HG03460 (cell line): ENCODE measurements around the gene RGS1.

Experiments used
- ATAC-seq: cut with Tn5 transposase; IDR thresholded peaks from one replicate; pipeline ENCODE4 v1.9.1; 2021; ENCODE audit not compliant: unreplicated experiment

Gene RGS1

DNA sequence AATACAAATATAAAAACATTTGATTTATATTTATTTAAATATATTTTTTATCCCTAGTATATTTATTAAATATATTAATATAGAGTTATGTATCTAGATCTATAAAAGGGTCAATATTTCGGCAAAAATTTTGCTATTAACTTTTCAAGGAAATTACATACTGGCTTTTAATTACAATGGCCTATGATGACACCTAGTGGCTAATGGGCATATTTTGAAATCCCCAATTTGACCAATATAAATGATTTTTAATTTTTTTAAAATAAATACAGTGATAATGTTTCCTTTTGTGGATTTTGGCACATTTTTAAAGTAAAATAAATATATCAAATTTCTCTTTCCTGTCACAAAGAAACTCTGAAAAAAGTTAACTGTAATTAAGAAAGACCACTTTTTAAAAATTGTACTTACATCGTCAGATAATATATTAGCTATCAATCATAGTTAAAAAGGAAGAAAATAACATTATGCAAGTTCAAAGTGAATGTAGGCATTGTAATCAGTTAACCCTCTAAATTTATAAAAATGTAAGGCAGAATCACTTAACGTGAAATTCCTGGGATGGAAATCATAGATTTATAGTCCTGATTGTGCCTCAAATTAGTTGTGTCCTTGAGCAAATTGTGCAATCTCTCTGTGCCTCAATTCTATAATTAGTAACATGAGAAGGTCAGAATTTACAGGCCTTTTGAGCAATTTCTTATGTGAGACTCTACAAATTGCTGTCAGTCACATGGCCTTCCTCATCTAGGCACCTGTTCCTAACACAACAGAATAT is 34.7 kb downstream of the RGS1 start:
- ATAC-seq: no peak

GRCh38 chr1:192615055-192615454 is 39.5 kb downstream of the RGS1 start:
- peak; percentile 74 for ATAC-seq

DNA sequence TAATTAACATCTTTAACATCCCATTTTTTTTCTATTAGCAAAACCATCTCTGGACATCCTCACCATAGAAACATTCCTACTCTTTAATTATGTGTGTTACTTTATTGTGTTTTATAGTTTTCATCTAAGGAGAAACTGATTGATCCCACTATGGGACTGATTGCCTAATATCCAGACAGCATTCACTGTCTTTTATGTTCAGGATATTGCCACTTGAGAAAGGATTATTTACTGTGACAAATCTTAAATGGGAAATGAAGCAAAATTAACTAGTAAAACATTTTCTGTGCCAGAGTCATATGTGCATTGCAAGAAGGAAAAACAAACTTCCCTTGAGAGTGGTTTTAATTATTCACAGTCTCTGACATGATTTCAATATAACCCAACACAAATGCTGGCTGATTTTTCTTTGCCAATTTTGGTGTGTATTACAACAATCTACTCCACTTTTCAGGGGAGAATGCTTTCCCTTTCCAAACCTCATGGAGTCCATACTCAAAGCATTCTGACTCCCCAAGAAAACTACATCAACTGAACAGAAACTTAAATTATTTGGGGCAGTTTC is 44.6 kb downstream of the RGS1 start:
- ATAC-seq: no peak

- ATAC-seq: peak; percentile 97
Observed at GRCh38 chr1:192626366-192627179, 51.0 kb downstream of the RGS1 start.

GRCh38 chr1:192627901-192628300 is 52.3 kb downstream of the RGS1 start:
- ATAC-seq: no peak

DNA sequence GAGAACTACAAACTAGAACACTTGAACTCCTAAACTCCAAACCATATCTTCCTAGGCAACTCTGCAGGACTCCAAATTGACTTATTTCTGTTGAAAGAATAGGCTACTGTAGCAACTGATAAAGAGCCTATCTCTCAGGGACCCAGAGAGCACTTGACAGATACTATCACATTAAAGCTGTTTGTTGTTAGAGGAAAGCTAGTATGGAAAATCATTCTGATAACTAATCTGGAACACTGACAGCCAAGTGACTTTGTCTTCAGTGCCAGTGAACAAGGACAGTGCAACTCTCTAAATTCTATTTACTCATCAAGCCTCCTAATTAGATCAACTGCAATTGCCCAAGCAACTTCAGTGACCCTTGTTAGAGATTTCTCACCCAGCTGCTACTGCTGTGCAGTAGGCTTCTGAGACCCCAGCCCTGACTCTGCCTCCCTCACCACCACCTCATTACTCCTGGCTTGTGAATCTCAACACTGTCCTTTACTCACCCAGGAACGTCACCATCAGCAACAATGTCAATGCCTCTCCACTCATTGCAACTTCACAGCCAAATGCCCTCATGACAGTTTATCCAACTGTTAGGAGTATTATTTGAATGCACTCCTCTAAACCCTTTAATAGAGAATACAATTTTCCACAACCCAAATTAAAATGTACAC is 53.0 kb downstream of the RGS1 start:
- no peak for ATAC-seq

GRCh38 chr1:192629612-192630011 is 54.0 kb downstream of the RGS1 start:
- ATAC-seq: no peak
